NCI-H2029 treated with DMSO at 0.1 percent for 48 hours (cell line): ENCODE results near the gene MRPL2.
A peak's percentile ranks its signal among the peaks of the same experiment; 100 is the strongest.
"Not testable (repeated sequence)": the region's sequence is repeated elsewhere in the genome, so short reads cannot be mapped to it uniquely, and the experiment has no call there.

Source experiments
- DNase-seq: peaks from one replicate; lab custom pipeline; 2025; lab: John Stamatoyannopoulos, UW

Gene MRPL2

DNA sequence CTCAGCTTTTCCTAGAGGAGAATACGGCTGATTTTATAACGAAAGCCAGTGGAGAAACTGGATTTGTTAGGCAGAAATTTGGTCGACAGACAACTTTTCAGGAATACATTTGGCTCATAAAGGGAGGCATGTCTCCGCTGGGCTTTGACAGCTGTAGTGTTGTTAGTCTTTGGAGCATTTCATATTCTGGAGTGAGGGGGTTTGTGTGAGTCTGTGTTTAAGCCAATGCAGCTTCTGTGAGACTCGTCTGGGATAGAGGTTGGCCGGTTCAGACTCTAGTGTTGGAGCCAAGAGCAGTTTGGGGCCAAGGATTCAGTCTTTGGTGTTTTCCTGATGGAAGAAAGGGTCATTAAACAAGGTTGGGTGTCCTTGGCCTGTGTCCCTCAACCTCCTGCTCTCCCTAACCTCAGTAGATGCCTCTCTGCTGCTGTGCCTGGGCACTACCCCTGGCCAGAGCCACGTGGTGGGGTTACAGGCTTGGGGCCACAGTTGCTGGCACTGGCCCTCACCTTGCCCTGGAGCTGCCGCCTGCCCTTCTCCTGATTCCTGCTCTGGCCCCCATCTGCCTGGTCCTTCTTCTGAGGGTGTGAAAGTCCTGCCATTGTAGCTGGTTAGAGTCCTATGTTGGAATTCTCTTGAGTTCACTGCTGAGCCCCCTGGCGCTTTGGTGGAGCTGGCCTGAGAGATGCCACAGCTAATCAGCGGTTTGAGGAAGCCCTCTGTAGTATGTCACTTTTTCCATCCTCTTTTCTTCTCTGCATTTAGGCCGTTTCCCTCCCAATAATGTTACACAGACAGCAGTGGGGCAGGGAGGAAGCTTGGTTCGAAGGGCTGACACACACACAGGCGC is 23.8 kb upstream of the MRPL2 start:
- DNase-seq = no peak

DNA sequence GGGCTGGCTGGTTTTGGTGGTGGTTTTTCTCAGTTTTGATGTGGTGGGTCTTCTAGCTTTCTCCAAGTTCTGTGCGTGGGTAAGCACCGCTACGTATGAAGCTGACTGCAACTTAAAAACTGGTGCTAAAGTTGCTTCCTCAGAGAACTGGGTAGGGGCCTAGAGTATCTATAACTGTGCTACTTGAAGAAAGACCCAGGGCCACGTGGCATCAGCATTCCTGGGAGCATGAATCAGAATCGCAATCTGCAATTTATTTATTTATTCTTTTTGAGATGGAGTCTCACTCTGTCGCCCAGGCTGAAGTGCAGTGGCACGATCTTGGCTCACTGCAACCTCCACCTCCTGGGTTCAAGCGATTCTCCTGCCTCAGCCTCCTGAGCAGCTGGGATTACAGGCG is 22.7 kb upstream of the MRPL2 start:
- DNase-seq = not testable (repeated sequence)

DNA sequence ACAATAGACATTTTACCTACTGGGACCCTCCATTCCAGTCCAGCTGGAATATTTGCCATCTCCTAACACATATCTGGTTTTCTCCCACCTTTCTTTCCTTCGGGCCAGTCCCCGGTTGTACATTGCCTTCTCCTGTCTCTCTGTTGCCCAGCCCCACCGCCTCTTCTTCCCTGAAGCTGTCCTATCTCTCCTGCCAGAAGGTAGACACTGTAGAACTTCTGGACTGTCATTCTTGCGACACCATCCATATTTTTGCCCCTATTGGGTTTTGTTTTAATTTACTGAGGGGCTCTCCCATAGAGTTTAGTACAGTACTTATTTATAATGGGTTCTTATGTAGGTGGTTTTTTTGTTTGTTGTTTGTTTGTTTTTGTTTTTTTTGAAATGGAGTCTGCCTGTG is 21.8 kb upstream of the MRPL2 start:
- no peak for DNase-seq

DNA sequence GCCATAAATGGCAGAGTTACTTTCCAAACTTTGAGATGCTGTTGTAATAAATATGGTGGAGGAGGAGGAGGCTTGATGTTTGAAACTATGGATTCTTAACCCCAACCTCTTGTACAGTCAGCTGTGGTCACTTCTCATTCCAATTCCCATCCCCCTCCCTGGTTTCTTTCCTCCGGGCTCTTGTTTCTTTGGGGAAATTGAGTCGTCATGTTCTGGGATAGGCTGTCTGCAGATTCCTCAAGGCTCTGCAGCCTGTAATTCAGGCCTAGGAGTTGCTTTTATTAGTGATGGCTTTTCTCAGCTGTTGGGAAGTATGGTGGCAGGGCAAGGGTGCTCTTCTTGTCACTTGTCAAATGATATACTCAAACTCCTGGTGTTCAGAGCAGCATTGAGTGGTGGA is 19.5 kb upstream of the MRPL2 start:
- no peak for DNase-seq

DNA sequence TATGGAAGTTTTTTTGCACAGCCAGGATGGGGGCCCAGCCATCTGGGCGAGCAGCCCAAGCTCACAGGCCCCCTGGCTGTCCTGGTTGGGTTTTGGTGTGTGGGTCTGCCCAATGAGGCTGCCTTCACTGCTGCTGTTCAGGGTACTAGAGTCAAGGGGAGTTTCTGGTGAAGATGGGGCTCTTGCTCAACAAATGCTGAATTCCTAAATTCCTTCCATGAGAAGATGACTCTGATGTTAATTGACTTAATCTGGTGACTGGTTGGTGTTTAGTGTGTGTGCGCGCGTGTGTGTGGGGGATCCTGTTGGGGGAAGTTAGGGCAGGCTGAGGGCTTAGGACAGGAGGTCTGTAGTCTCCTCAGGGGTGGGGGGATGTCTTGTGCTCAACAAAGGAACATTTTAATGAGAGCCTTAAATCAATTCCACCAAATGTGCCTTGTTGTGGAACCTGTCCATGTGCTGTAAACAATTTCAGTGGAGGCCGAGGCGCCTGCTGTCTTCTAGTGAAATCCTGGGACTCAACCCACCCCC is 18.8 kb upstream of the MRPL2 start:
- no peak for DNase-seq

DNA sequence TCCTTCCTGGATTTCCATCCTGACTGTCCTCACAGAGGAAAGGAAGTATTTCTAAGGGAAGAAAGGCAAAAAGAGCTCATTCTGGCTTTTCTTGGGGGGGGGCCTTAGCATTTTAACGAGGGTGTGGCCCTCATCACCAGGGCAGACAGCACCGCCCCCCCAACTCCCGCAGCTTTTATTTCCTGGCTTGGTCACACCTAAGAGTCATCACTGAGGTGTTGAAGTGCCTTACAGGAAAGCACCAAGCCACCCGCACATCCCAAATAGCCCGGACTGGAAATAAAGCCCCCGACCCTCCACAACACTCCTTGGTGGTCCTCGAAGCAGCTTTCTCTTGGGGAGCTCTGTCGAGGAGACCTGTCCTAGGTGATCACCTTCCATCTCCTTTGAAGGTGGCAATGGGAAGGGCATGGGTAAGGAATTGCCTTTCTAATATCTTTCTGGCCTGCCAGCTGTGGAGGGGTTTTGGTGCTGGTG is 18.1 kb upstream of the MRPL2 start:
- no peak for DNase-seq

DNA sequence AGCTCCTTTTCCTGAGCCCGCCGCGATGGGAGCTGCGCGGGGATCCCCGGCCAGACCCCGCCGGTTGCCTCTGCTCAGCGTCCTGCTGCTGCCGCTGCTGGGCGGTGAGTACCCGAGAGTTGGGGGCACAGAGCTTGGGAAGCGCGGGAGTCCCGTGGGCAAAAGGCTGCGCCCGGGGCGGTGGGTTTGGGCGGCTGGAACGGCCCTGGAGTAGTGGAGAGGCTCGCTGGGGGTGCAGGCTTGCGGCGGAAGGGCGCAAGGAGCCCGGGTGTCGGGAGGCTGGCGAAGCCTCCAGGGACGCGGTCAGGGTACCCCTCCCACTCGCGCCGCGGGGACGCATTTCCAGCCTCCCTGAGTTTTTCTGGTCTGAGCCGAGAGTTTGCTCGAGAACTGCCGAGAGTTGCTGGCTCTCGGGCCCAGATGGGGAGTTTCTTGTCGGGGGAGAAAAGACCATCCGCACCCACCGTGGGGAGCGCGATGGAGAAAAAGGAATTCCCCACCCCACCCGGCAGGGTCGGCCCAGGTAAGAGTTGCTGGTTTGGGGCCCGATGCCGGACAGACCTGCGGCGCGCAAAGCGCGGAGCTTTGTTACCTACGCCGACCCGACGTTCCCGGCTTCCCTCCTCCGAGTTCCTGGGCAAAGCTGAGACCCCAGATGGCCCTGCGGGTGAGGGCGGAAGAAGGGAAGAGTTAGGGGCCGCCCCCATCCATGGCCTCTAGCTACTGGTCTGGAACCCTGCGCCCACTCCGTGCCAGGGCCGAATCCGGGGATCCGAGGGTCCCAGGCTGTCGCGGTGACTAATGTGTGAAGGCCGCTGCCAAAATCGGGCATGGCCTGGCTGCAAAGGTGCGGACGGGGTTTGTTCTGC is 17.5 kb upstream of the MRPL2 start:
- no peak for DNase-seq

DNA sequence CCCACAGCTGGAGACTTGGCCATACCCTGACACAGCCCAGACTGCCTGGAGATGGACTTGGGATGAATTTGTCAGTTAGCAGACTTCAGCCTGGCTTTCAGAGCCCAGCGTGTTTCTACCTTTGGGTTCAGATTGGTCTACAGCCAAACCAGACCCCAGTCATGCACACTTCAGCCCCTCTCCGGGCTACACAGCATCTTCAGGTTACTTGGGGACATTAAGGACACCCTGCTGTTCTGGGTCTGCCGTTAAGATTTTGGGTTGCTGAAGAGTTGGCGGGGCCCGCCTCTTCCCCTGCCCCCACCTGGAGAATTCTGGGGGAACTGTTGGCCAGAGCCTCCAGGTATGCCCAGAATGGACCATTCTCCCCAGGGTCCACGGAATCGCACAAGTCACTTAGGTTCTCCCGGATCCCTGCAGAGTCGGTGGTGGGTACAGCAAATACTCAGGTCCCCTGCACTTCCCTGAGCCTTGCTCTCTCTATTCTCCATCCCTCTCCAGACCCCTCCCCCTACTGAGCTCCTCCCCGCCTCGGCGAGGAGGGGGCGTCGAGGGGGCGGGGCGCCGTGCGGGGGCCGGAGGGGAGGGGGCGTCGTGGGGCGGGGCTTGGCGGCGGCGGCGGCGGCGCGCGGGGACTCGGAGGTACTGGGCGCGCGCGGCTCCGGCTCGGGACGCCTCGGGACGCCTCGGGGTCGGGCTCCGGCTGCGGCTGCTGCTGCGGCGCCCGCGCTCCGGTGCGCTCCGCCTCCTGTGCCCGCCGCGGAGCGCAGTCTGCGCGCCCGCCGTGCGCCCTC is 16.6 kb upstream of the MRPL2 start, which contains the start of gene PTK7:
PTK7 (plus strand) TSS at position 645 of the 794 bp plus-strand sequence. CDS start 175 bp downstream, outside the sequence.
- DNase-seq = peak; percentile 7

DNA sequence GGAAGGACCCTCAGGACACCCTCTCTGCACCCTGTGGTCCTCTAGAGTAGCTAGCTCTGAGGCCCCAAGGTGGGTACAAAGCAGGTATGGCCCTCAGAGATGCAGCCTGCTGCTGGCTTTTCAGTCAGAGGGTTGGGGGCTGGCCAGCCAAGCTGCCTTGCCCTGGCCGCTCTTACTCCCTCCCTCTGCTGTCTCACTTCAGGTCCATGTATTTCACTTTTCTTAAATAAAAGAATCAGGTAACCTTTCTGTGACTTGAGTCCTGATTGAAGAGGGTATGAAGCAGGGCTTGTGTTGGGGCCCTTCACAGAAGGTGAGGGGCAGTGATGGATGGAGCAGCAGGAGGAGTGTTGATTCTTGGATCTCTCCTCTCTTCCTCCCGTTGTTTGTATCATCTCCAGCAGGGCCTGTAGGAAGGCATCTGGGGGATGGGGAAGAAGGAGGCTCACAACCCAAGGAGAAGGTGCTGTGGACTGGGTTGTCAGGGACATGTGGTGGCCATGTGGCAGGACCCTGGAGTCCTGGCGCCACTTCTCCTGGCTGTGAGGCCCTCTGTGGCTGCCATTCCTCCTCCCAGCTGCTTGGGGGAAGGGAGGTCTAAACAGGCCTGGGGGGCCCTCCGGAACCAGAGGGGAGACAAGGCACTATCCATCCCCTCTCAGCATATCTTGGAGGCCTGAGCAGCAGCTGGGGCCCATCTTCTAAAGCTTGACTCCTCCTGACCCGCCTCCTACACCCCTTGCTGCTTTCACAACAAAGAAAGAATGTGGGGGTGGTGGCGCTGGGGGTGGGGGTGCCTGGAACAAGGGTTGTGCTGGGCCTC is 15.8 kb upstream of the MRPL2 start:
- DNase-seq = no peak

DNA sequence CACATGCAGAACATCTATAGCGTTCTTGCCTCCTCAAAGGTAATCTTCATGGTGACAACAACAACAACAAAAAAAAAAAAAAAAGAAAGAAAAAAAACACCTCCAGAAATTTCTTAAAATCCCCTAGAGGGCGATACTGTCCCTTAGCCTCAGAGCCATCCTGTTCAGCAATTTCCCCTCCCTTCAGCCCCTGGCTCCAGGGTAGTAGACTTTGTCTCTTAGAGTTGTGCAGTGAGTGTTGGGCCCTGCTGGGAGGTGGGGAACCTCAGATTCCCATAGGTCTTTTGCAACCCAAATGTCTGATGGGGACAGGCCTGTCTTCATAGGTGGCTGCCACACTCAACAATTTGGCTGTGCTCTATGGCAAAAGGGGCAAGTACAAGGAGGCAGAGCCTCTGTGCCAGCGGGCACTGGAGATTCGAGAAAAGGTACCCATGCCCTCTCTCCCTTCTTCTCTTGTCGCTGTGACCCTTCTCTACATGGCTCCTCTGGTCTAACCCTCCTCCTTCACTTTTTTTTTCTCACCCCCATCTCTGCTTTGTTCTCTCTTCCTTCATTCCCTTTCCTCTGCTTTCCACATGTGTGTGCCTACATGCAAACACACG is 10.9 kb upstream of the MRPL2 start:
- DNase-seq = peak; percentile 29

DNA sequence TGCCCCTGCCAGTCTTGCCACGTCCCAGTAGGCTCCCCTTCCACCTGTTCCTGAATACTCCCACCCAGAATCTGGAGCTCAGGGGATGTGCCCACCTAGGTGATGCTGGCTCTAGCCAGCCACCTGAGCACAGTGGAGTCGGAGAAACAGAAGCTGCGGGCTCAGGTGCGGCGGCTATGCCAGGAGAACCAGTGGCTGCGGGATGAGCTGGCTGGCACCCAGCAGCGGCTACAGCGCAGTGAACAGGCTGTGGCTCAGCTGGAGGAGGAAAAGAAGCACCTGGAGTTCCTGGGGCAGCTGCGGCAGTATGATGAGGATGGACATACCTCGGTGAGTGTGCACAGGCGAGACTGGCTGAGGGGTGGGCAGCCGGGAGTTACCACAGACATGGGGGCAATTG is 3.6 kb upstream of the MRPL2 start:
- no peak for DNase-seq

DNA sequence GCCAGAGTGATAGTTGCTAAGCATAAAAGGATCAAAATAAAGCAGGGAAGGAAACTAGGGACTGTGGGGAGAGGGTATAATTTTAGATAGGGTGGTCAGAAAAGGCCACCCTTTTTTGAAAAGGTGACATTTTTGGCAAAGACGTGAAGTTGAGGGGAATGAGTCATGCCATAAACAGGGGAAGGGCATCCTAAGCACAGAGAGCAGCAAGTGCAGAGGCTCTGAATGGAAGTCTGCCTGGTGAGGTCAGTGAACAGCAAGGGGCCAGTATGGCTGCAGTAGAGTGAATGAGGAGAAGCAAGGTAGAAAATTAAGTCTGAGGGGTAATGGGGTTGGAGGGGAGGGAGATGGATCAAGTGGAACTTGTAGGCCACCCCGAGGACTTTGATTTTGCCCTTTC is 2.6 kb upstream of the MRPL2 start:
- DNase-seq = no peak

DNA sequence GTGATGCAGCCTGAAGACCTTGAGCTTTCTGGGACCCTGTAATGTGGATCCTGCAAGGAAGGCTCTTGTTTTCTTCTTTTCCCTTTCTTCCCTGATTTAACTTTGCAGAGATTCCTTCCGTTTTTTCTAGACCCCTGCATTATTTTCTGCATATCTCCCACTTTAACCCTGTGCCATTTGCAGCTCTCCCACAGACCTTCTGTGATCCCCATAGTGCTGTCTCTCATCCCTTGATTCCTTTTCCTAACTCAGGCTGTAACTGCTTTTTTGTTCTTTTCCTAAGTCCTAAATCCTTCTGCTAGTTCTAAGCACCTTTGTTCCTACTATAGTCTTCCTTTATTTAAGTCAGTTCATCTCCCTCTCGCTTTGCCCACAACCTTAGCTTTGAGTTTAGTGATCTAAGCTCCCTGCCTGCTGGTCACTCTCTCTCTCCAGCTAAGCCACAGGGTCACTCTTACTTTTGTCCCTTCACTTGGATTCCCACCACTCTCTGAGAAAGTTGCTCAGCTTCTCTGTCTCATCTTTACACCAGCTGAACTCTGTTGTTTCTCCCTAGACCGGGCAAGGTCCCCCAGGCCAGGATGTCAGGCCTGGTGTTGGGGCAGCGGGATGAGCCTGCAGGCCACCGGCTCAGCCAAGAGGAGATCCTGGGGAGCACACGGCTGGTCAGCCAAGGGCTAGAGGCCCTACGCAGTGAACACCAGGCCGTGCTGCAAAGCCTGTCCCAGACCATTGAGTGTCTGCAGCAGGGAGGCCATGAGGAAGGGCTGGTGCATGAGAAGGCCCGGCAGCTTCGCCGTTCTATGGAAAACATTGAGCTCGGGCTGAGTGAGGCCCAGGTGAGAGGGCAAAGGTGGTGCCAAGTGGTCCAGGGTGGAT is 1.8 kb upstream of the MRPL2 start:
- no peak for DNase-seq

DNA sequence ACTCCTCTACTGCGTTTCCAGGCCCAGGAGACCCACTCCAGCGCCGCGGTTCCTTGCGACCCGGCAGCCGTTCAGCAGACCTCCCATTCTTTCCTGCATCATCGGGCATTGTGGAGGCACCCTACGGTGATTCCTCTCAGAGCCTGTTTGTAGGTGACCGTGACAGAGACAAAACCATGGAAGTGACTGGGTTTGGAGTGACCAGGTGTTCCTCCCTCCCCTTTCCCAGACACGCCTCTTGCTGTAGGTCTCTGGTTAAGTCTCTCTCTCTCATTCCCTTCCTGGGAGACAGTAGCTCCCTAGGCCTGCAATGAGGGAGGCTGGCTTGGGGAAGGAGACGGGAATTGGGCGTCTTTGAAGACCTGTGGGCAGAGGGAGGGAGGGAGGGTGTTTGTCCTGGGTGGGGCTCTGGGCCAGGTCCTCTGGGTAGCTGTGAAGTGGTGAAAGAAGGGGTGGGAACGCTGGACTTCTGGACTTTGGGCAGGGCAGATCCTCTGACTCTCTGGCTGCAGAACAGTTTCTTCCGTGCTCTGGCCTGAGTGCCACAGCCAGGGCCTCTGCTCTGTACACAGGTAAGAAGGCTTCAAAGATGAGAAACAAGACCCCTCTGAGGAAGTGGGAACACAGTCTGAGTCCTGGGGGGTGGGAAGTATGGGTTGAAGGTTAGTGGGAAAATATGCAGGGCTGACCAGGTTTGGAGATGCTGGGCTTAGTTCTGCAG is 960 bp upstream of the MRPL2 start:
- DNase-seq = peak; percentile 19

DNA sequence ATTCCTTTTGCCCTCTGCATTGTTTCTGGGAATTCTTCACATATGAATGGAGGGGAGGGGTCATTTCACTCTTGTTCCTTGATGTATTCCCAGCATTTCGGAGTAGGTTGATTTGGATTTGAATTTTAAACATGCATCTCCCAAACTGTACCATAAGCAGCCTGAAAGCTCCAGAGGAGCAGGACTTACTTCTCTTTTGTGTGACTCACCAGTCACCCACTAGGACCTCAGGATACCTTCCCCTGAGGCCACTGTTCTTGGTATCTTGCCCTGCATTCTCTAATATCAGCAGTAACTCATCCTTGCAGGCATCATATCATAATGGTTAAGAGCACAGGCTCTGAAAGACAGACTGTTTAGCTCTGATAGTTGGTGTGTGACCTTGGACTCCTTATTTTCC is 703 bp downstream of the MRPL2 start:
- DNase-seq = no peak

DNA sequence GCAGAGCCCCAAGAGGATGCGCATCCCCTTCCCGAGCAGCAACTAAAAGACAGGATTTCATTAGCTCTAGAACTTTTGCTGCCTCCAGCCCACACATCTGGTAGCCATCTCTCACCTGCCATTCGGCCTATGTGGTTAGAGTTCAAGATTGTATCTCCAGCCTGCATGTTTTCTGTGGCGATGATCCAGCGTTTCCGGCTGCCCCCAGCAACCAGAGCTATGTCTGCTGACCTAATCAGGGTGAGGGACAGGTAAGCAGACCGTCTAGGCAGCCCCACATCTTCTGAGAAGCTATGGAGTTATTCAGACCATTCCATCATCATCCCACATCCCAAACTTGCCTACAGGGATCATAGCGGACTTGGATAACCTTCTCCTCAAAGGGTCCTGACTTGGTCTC is 3.3 kb downstream of the MRPL2 start:
- DNase-seq = no peak

DNA sequence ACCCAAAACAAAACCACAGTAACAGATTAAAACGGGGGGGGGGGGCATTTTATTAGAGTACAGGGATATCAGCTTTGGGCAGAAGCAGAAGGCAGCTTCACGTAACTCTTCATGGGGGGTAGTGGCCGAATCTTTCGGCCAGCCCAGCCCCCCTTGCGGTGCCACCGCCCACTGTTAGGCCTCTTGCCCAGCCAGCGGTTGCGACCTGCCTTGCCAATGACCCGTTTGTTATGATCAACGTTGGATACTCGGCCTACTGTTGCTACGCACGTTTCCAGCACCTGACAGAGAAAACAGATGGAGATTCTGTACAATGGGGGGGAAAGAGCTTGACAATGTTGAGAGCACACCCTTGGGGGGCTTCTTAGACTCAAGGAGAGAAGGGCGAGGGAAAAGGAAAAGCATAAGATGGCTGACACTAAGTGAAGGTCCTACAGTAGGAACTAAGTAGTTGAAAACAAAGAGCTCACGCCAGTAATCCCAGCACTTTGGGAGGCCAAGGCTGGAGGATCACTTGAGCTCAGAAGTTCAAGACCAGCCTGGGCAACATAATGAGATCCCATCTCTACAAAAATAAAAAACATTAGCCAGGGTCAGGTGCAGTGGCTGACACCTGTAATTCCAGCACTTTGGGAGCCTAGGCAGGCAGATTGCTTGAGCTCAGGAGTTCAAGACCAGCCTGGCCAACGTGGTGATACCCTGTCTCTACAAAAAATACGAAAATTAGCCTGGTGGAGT is 4.9 kb downstream of the MRPL2 start:
- no peak for DNase-seq

DNA sequence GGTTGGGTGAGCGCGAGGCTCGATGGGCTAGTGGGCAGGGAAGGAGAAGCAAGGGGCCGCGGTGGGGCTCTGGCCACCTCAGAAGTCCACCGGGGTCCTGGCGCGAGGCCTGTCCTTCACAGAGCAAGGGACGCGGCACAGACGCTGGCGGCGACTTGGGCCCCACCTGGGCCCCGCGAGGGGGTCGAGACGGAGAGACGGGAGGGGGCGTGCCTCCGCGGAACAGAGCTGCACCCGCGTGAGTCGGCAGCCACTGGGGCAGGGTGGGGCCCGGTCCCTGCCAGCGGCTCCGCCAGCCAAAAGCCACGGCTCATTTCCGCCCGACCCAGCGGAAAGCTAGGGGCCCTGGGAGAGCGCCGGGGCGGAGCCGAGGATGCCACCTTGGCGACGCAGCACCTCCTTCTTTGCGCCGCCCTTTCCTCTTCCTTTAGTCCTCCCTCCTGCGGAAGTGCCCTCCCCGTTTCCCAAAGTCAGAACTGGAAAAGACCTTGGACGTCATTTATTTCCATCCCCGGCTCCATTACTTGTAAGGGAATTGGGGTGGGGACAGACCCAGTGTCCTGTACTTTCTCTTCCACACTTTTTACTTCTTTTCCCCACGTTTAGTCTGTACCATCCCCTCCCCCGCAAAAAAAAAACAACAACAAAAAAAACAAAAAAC is 5.6 kb downstream of the MRPL2 start, which contains the start of gene CUL7:
CUL7 (minus strand) TSS at position 307 of the 661 bp plus-strand sequence. CDS start 1,063 bp downstream, outside the sequence.
- peak; percentile 91 for DNase-seq
